ENCODE measurements around the gene NPBWR2.
A peak's percentile ranks its signal among the peaks of the same experiment; 100 is the strongest.

NPBWR2 gene

DNA sequence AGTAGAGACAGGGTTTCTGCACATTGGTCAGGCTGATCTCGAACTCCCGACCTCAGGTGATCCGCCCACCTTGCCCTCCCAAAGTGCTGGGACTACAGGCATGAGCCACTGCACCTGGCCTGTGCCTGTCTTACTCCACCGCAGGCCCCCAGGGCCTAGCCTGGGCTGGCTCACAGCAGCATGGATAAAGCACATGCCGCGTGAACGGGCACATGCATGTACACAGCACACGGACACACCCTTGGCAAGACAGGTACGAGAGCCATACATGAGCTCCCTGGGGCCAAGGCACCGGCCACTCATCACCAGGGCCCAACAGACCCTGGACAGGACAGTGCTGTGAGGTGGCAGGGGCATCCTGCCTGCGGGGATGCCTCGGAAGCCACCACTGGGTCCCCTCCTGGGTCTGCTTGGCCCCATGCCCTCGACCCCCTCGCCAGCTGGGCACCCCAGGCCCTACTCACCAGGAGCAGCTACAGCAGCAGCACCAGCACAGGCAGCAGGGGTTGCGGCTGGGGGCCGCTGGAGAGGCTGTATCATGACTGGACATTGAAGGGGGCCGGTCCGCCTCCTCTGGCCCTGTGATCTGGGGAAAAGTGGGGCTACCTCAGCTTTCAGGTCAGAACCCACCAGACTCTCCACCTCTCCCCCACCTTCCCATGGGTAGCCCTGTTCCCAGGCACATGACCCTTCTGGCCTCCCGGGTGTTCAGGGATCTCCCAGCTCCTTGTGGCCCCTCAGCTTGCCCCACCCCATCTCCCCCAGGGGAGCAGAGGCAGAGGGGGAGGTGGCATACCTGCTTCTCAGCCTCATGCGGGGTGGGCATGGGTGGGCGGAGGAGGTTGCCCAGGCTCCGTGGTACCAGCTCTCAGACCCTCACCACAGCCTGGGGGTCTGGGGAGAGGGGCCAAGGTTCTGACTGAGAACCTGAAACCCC, 31.0 kb downstream of the NPBWR2 start:
- no peak for DNase-seq (ENCODE audit: insufficient read length, low spot score)
- FAIRE-seq, result no peak

- no peak for DNase-seq (ENCODE audit: insufficient read length, low spot score)
- FAIRE-seq, result no peak
Measured at GRCh38 chr20:64075556-64075955, 31.8 kb downstream of the NPBWR2 start.

- FAIRE-seq (no peak), DNase-seq (ENCODE audit: insufficient read length, low spot score) (no peak)
Measured at GRCh38 chr20:64074963-64075362, 32.4 kb downstream of the NPBWR2 start.

DNA sequence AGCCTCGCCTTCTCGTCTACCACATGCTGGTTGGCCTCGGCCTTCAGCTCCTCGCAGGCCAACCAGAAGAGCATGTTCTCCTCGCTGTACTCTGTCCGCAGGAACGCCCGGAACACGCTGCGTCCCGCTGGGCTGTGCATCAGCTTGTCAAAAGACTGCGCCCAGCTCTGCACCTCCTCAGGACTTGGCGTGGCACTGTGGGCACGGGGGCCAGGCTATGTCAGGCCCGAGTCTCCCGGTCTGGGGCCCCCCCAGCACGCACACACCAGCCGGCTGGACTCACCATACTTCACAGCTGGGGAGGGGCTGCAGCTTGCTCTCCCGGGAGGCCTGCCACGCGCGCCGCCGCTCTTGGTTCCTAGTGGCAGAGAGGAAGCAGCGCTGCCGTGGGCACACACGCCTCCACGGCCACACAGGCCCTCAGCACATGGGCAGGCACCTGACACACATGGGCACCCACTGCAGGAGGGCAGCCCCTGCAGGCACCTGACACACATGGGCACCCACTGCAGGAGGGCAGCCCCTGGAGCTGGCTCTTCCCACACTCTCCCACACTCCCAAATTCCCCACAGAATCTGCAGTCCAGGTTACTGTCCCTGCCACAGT, 33.1 kb downstream of the NPBWR2 start:
- FAIRE-seq (no peak), DNase-seq (ENCODE audit: insufficient read length, low spot score) (no peak)

DNA sequence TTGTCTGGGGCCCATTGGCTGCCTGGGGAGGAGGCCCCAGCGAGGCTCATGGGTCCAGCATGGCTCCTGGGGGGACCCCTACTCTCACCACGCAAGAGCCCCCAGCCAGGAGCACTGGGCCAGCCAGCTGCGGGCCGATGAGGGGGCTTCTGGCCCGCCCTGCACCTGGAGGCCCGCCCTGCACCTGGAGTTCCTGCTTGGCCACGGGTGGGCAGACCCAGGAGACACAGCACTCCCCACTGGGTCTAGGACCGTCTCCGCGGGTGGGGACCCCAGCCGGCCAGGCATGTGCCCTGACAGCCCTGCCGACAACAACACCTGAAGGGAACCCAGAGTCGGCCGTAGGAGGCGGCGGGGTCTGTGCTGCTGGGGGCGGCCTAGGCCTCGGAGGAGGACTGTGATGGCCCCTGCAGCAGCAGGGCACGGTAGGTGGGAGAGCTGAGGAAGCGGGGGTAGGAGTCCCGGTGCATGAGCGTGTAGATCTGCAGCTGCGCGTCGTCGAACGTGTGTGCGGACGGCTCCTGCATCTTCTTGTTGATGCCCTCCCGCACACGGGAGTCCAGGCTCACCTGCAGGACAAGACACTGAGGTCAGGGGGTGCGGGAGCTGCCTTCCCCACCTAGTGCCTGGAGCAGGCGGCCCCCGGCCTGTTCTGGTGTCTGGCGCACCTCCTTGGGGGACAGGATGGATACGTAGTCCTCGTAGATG, 33.7 kb downstream of the NPBWR2 start:
- no peak for FAIRE-seq
- DNase-seq (ENCODE audit: insufficient read length, low spot score), result no peak

- DNase-seq (ENCODE audit: insufficient read length, low spot score), result no peak
- no peak for FAIRE-seq
Measured at GRCh38 chr20:64072498-64073063, 34.8 kb downstream of the NPBWR2 start.

DNA sequence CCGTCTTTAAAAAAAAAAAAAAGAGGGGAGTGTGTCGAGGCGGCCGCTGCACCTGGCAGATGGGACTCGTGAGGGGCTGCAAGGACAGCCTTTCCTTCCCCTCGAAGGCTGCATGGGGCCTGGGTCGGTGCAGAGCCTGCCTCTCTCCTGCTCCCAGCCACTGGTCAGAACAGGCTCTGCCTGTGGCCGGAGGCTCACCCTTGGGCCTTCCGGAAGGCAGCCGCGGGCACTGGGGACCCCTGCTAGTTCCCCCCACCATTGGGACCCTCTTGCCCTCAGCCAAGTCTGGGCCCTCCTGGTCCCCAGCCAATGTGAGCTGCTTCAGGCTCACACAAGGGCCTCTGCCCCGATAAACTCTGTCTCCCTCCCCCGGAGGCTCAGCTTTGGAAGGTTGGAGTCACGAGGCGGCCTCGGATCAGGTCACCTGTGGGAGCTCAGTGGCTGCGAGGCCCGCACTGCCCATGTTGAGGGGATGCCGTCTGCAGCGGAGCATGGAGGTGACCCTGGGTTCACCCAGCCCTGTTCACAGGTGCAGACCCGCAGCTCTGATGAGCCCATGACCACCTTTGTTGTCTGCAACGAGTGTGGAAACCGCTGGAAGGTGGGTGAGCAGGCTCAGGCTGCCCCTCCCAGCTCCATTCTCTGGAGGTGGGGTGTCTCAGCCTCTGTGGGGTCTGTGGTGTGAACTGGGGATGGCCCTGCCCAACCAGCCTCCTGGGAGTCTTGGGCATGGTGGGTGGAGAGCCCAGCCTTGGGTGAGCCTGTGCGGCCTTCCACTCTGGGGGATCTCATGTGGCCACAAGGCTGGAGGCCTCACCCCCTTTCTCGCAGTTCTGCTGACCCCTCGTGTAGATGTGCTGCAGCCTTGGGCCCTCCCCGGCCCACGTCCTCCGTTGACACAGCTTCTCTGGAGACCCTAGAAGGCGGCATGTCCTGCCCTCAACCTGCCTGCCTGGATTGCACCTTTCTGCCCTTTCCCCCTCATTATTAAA, 35.7 kb downstream of the NPBWR2 start:
- DNase-seq (ENCODE audit: insufficient read length, low spot score), result no peak
- no peak for FAIRE-seq

DNA sequence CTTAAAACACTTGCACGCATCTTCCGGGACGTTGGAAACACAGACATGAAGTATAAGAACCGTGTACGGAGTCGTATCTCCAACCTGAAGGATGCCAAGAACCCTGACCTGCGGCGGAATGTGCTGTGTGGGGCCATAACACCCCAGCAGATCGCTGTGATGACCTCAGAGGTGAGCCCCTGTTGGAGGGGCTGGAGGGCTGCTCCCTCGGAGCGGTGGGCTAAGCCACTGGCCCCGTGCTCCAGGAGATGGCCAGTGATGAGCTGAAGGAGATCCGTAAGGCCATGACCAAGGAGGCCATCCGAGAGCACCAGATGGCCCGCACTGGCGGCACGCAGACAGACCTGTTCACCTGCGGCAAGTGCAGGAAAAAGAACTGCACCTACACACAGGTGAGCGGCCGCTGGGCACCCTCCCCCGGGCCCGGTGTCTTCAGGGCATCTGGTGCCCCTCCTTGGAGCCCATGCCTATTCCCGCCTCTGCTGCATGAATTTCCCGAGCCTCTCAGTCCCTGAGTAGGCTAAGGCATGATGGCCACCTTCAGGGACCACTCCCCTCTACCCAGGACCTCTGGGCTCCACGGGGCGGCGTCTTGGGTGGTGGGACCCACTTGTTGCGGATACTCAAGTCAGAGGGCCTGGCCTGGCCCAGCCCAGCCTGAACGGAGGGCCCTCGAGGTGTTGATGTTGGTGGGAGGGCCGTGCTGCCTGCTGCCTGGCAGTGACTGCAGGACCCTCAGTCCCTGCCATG, 36.9 kb downstream of the NPBWR2 start:
- FAIRE-seq (no peak), DNase-seq (ENCODE audit: insufficient read length, low spot score) (no peak)

DNA sequence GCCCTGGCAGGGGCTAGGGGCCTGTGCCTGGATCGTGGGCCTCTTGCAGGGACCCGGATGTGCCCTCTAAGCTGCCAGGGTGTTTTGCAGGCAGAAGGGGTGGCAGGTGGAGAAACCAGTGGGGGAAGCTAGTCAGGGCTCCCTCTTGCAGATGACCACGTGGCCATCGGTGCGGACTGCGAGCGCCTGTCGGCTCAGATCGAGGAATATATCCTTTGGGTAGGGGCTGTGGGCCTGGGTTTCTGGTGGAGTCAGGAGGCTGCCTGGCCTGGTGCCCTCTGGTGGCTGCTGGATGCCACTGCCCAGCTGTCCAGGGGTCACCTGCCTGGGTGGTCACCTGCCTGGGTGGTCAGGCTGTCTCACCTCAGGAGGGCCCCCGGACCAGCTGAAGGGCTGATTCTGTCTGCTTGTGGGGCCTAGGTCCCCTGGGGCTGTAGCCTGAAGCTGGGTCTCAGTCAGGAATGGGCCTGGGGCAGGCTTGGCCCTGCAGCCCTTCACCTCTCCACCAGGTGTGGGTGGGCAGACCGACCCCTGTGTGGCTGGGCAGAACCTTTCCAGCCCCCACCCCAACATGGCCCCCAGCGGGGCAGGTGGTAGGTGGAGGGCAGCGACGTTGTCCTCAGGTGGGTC, 37.6 kb downstream of the NPBWR2 start:
- no peak for DNase-seq (ENCODE audit: insufficient read length, low spot score)
- FAIRE-seq, result no peak

DNA sequence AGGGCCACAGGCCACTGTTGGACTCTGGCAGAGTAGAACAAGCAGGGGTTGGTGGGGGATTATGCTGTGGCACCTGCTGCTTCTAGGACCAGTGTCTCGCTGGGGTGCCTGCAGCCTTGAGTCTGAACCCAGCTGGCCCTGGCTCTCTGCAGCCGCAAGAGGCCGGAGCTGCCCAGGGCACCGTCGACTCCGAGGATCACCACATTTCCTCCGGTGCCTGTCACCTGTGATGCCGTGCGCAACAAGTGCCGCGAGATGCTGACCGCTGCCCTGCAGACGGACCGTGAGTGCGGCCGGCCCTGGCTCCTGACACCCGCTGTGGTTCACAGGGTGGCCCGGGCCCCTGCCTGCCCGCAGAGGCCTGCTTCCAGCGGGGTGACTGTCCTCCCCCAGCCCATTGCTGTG, 38.2 kb downstream of the NPBWR2 start:
- DNase-seq (ENCODE audit: insufficient read length, low spot score), result no peak
- no peak for FAIRE-seq

DNA sequence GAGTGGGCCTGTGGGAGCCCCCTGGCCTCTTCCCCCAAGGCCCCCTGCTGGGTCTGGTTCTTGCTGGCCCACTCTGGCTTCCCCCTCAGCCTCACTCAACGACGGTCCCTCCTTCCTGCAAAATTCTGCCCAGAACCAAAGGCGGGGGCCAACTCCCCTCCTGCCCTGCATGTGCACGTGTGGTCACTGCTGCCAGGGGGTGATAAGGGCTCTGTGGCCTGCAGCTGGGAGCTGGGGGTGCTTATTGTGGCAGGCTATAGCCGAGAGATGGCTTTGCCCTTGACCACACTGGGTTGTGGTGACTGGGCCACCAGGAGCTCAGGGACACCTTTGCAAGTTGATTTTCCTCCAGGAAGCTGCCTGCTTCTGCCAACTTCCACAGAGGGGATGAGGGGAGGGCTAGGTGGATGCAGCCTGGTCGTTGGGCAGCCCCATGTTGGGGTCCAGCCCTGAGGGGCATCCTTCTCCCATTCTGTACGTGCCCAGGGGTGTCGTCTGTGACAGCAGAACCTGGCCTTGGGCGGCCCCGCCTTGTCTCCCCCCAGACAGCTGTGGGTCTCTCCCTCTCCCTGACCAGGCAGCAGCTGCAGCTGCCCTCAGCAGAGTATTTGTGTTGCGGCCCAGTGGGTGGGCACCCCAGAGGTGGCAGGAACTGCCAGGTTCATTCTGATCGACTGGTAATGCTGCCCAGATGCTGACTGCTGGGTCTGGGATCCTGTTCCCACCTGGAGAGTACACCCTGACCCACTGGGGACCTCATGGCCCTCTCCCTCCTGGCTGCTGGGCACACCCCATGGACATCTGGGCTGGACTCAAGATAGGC, 38.8 kb downstream of the NPBWR2 start:
- DNase-seq (ENCODE audit: insufficient read length, low spot score), result no peak
- no peak for FAIRE-seq

GRCh38 chr20:64067733-64068307, 39.5 kb downstream of the NPBWR2 start:
- FAIRE-seq (no peak), DNase-seq (ENCODE audit: insufficient read length, low spot score) (no peak)

- DNase-seq (ENCODE audit: insufficient read length, low spot score), result no peak
- no peak for FAIRE-seq
Measured at GRCh38 chr20:64067005-64067632, 40.2 kb downstream of the NPBWR2 start.

DNA sequence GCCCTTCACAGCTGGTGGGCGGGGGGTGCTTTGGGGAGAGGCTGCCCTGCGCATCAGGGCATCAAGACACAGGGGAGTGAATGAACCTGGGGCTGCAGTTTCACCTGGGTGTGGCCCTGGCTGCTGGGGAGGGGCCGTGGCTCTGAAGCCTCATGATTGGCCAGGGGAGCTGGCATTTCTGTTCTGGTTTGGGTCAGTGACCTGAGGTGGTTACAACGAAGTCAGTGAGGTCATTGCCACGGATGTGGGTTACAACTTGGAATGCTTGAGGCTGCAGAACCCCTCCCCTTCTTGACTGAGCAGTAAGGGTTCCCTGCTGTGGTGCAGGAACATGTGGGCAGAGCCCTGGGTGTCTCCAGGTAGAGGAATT, 41.4 kb downstream of the NPBWR2 start:
- peak; percentile 87 for FAIRE-seq
- peak; percentile 86 for DNase-seq (ENCODE audit: insufficient read length, low spot score)

DNA sequence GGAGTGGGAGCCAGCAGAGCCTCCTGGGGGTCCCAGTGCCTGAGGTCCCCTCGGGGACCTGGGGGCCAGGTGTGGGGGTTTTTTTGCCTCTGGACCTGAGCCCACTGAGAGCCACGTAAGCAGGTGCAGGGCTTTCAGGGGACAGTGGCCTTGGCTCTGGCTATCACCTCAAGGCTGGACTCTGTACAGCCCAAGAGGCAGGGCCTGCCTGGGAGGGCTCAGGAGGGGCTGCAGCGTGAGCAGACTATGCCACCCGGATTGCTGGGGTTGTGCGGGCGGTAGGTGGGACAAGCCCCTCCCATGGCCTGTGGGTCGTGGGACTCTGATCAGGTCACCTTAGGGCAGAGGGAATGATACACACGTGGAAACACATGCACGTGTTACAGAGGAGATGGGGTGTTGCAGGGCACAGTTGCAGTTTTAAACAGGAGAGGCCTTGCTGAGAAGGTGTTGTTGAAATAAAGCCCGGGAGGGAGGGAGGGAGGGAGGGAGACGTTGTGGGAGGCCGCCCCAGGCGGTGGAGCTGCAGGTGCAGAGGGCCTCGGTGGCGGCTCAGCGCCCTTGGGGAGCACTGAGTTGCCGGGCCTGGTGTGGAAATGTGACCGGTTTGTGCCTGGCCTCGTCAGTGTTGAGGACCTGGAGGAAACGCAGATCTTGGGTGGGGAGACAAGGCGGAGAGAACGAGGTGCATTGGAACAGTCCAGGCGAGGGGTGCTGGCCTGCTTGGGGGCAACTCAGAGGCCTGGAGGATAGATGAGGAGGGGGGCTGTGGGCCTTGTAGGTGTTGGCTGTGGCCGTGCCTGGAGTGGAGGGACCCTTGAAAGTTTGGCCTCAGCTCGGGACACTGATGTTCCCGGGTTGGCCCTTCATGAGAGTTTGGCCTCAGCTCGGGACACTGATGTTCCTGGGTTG, 42.0 kb downstream of the NPBWR2 start:
- no peak for FAIRE-seq
- DNase-seq (ENCODE audit: insufficient read length, low spot score), result no peak

DNA sequence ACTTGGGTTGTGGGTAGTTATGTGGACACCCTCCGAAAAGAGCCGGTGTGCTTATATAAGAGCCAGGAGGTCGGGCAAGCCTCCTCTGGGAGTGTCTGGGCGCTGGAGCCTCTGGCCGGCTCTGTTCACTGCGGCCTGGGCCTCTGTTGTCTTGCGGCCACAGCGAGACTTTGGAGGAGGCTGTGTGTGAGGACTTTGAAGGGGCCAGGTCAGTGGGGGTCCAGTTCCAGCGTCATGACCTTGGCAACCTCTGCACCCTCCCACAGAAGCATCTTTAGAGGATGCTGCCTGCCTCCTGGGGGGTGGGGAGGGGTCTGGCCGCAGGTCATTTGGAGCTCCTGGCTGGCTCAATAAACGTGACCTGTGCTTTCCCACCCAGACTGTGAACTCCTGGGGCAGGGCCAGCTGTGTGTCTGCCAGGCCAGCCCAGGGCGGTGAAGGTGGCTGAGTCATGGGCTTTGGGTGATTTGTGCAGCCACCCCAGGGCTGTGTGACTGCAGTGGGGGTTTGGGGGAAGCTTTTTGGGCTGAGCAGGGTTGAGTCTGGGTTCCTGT, 43.1 kb downstream of the NPBWR2 start:
- FAIRE-seq, result no peak
- no peak for DNase-seq (ENCODE audit: insufficient read length, low spot score)
